H4 (cell line): ENCODE data around the gene INTS1. TPM values are rescaled to one million over a fixed set of nuclear protein-coding genes. Genes with fewer than 3 reads are reported as not detected.

Source experiments
- DNase-seq: peaks from one replicate; pipeline ENCODE4 v3.0.0-alpha.2; 2015; ENCODE audit warnings: low spot score
- total RNA-seq: library from RNA; depleted of rRNA; stranded (reverse); fragments of >200 nt; shearing (Covaris generic); gene quantifications from 2 replicates; pipeline ENCODE4 v1.2.3, GENCODE V29; 2014; rRNA removed

INTS1 gene
- total RNA-seq, 1 experiment from 2014 or later: 32.7 TPM

DNA sequence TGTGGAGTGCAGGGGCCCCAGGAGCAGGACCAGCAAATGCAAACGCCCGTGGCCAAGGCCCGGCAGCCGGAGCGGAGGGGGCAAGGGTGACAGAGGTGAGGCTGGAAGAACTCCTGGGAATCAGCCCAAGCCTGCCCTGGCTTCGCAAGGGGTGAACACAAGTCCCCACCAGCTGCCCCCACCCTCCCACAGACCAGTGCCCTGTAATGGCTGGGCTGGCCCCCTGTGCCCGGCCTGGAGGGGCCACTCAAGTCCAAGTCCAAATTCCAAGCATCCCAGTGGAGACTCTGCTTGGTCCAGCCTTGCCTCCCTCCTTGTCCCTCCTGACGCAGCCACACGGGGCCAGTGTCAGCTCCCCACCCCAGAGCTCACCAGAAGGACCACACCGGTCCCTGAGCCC is 73.0 kb downstream of the INTS1 start:
- DNase-seq: no peak

- DNase-seq: no peak
Observed at GRCh38 chr7:1430056-1430845, 73.9 kb downstream of the INTS1 start.

- DNase-seq: no peak
Observed at GRCh38 chr7:1428941-1429501, 75.2 kb downstream of the INTS1 start.

GRCh38 chr7:1427064-1427657 is 77.0 kb downstream of the INTS1 start:
- no peak for DNase-seq

DNA sequence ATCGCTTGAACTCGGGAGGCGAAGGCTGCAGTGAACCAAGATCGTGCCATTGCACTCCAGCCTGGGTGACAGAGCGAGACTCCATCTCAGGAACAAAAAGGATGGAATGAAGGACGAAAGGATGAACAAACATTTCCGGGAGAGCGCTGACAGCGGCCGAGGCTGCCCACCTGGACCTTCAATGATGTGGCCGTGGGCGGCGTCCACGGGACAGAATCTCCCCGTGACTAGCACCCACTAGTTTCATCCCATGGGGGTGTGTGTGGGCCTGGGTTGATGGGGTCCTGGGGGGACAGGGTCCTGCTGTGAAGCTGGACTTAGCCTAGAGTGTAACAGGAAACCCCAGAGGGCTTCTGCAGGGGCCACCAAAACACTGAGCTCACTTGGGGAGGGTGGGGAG is 77.7 kb downstream of the INTS1 start:
- no peak for DNase-seq

GRCh38 chr7:1425292-1426136 is 78.7 kb downstream of the INTS1 start:
- no peak for DNase-seq

GRCh38 chr7:1424041-1424440 is 80.1 kb downstream of the INTS1 start:
- DNase-seq: no peak

DNA sequence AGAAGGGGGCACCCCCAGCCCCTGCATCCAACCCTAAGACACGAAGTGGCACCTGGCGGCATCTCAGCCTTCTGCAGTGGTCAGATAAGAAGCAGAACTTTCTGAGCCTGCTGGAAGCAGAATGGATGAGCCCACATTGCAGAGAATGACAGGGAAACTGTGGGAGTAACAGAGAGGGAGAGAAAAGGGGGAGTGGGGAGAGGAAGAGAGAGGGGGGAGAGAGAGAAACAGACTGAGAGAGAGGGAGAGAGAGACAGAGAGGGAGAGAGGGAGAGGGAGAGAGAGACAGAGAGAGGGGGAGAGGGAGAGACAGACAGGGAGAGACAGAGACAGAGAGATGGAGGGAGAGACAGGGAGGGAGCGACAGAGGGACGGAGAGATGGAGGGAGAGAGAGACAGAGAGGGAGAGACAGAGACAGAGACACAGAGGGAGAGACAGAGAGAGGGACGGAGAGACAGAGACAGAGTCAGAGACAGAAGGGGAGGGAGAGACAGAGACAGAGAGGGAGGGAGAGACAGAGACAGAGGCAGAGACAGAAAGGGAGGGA is 80.9 kb downstream of the INTS1 start:
- DNase-seq: no peak

DNA sequence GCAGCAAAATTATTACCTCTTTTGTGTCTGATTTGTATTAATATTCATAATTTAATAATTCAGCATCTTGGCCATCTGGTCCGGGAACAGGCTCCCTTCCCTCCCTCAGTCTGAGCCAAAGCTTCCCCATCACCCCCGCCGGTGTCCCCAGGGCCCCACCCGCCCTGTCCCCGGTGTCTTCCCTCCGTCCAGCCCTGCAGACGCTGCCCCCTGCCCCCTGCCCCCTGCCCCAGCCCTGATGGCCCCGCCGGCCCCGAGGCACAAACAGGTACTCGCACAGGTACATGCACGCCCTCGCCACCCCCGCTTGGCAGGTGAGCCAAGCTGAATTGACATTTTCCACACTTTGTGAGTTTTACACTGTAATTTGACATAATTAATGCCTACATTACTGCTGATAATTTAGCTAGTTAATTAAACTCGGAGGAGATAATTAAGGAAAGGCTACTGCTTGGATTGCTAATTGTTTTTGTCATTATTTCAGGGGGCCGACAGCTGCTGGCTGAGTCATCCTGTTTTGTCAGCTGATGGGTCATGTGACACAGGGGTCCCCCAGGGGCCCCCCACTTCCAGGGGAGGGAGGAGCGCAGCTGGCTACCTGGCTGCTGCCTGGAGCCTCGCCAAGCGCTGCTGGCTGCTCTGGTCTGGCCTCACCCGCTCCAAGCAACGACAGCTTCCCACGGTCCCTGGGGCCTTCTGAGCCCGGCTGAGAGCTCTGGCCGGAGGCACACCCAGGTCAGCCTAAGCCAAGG is 81.5 kb downstream of the INTS1 start:
- no peak for DNase-seq

- no peak for DNase-seq
Observed at GRCh38 chr7:1421946-1422345, 82.2 kb downstream of the INTS1 start.

DNA sequence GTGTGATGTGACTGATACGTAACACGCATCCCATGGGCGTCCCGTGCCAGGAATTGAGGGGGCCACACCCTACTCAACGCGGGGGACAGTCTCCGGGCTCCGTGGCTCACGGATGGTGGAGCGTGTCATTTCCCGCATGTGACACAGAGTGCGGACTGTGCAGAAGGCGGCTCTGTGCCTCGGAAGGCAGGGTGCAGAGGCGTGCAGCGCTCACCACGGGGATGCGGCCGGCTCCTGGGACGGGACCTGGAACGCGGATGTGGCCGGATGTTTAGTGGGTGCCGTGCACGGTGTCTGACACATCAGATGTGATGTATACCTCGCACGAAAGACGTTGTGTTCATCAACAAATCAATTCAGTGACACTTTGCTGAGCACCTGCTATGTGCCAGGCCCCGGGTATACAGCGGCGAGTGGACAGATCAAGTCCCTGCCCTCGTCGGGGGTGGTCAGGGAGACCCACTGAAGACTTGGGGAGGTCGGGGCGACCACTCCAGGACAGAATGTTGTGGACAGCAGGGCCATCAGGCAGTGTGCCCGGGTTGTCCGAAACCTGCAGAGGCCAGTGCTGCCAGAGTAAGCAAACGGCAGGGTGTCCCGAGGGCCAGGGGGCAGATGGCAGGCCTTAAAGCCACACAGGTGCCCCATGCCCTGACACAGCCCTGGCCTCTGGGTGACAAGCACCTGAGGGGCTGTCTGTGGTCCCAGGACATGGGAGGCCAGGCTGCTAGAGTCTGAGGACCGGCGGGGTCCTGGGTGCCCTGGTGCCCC is 83.0 kb downstream of the INTS1 start:
- DNase-seq: no peak

Other genes starting within 250 kb of the INTS1 start
- 9.8 and 13.4 TPM in 2 replicates for gene MICALL2, start 44.9 kb downstream of the INTS1 start, total RNA-seq
- 13.2 and 16.9 TPM in 2 replicates for gene MAFK, start 26.3 kb upstream of the INTS1 start, total RNA-seq
- gene TMEM184A, start 51.8 kb upstream of the INTS1 start, total RNA-seq: 2.3 and 4.4 TPM in 2 replicates
- 99.6 and 126 TPM in 2 replicates for gene PSMG3, start 65.6 kb upstream of the INTS1 start, total RNA-seq
- gene ELFN1, start 165.9 kb upstream of the INTS1 start, total RNA-seq: 0.37 and 0.41 TPM in 2 replicates